GM21423 (cell line): ENCODE data around the gene NR2F6.
"Not testable (repeated sequence)": the region's sequence is repeated elsewhere in the genome, so short reads cannot be mapped to it uniquely, and the experiment has no call there.

Experiments used
- ATAC-seq: cut with Tn5 transposase; IDR thresholded peaks from one replicate; pipeline ENCODE4 v1.9.1; 2021; ENCODE audit warnings: mild to moderate bottlenecking, moderate library complexity; ENCODE audit not compliant: unreplicated experiment

NR2F6 gene

GRCh38 chr19:17245535-17245984, at the start of gene NR2F6:
TSS of gene NR2F6 (minus strand) at chr19:17245919. CDS start at chr19:17245220, 699 bp downstream.
- ATAC-seq: peak; percentile 13

- no peak for ATAC-seq
Observed at GRCh38 chr19:17294051-17294891, 48.6 kb upstream of the NR2F6 start.

- no peak for ATAC-seq
Observed at GRCh38 chr19:17293605-17294004, 47.9 kb upstream of the NR2F6 start.

- peak; percentile 76 for ATAC-seq
Observed at GRCh38 chr19:17292301-17293074, 46.8 kb upstream of the NR2F6 start.

DNA sequence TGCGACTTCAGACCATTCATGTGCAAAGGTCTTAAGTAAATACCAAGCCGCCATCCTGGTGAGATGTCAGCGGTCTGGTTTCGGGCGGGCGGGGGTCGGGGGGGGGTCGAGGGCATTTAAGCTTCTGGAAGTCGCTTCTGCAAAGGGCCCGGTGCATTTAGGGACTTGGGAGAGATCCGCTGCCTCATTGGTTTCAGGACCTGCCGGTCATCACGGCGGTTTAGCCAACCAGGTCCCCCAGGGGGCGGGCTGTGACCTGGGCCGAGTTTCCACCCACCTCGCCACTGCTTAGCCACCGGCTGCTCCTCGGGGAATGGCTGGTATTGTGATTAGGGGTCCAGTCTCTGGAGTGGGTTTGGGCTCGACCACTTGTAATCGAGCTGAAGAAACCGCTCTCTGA, 43.8 kb upstream of the NR2F6 start:
- ATAC-seq: no peak

GRCh38 chr19:17286752-17287151, 41.0 kb upstream of the NR2F6 start:
- ATAC-seq: no peak

DNA sequence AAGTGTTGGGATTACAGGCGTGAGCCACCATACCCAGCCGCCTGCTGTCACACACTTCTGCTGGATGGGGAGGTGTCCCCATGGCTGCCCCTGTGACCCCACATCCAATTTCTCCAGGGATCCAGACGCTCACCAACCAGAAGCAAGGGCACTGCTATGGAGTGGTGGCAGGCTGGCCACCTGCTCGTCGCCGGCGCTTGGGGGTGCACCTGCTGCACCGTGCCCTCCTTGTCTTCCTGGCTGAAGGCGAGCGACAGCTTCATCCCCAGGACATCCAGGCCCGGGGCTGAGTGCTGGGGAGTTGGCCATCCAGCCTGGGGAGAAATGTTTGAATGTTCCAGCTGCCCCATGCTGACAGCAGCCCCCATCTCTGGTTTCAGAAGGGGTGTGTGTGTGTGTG, 40.5 kb upstream of the NR2F6 start:
- no peak for ATAC-seq

GRCh38 chr19:17285415-17286135, 39.9 kb upstream of the NR2F6 start:
- no peak for ATAC-seq

- ATAC-seq: no peak
Observed at GRCh38 chr19:17283504-17283996, 37.8 kb upstream of the NR2F6 start.

DNA sequence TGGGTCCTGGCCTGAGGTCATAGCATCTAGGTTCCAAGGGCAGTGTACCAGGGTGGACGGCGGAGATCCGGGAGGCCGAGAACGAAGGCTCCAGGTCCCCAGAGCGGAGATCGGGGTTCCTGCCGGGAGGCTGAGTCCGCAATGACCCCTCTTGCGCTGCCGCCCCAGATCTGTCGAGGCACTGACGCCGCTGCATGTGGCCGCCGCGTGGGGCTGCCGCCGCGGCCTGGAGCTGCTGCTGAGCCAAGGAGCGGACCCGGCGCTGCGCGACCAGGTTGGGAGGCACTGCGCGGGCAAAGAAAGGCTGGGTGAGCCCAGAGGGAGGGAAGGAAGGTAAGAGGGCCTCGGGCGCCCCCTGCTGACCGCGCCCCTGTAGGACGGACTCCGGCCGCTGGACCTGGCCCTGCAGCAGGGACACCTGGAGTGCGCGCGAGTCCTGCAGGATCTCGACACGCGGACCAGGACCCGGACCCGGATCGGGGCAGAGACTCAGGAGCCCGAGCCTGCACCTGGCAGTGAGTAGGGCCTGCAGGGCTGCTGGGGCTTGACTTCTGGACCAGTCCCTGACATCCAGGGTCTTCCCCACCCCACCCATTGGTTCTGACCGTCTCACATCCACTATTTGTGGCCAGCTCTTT, 36.9 kb upstream of the NR2F6 start:
- no peak for ATAC-seq

GRCh38 chr19:17281391-17282304, 35.9 kb upstream of the NR2F6 start, which contains the start of gene ANKLE1:
TSS of gene ANKLE1 (plus strand) at chr19:17281901. CDS start at chr19:17281921, 20 bp downstream.
- ATAC-seq: peak; percentile 45

- no peak for ATAC-seq
Observed at GRCh38 chr19:17279436-17279835, 33.7 kb upstream of the NR2F6 start.

GRCh38 chr19:17275441-17276175, 29.9 kb upstream of the NR2F6 start:
- ATAC-seq: no peak

DNA sequence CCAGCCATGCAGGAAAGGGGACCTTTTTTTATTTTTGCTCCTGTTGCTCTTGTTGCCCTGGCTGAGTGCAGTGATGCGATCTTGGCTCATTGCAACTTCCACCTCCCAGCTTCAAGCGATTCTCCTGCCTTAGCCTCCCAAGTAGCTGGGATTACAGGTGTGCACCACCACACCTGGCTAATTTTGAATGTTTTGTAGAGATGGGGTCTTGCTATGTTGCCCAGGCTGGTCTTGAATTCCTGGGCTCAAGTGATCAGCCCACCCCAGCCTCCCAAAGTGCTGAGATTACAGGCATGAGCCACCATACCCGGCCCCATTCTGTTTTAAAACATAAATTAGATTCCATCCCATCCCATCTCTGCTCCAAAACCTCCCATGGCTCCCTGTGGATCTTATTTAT, 29.2 kb upstream of the NR2F6 start:
- ATAC-seq: not testable (repeated sequence)

DNA sequence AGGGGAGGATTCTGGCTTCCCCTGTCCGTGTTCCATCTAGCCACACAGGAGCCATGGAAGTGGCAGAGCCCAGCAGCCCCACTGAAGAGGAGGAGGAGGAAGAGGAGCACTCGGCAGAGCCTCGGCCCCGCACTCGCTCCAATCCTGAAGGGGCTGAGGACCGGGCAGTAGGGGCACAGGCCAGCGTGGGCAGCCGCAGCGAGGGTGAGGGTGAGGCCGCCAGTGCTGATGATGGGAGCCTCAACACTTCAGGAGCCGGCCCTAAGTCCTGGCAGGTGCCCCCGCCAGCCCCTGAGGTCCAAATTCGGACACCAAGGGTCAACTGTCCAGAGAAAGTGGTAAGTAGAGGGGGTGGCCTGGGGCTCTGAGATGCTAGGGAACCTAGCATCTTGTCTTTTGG, 23.0 kb upstream of the NR2F6 start:
- ATAC-seq: no peak

GRCh38 chr19:17266975-17267788, 21.5 kb upstream of the NR2F6 start, which contains the start of gene BABAM1:
TSS of gene BABAM1 (plus strand) at chr19:17267443. CDS start at chr19:17268807, 1,364 bp downstream.
- peak; percentile 86 for ATAC-seq

DNA sequence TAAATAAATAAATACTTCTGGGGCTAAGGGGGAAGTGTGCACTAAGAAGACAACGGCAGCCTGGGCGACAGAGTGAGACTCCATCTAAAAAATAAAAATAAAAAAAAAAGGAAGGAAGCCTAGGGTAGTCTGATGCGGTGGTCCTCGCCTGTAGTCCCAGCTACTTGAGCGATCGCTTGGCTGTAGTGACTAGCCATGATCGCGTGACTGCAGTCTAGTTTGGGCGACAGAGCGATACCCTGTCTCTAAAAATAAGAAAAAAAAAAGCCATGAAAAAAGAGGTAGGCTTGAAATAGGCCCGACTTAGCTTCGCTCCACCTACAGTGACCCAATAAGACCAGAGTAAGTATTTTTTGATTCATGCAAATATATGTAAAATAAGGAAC, 20.9 kb upstream of the NR2F6 start:
- ATAC-seq: no peak

GRCh38 chr19:17266026-17266425, 20.3 kb upstream of the NR2F6 start:
- no peak for ATAC-seq
